ENCODE data around the gene TNFSF13. TPM values are rescaled to one million over a fixed set of nuclear protein-coding genes. Genes with fewer than 3 reads are reported as not detected.

TNFSF13 gene
- total and polyA plus RNA-seq, 2 donors (not counting 1 experiment from before 2014, with no cell fraction given), result 14.7 to 20.2 TPM

GRCh38 chr17:7508846-7509245 is 49.7 kb upstream of the TNFSF13 start:
- no peaks in the 10 kb centered on the region for H3K4me1 ChIP-seq (ENCODE audit: control insufficient read depth in 2 of 2, insufficient read depth in 2 of 2, low read length in 2 of 2)
- DNase-seq, result no peak
- peaks cover 11 to 80% of the 10 kb centered on the region in 2 experiments for H3K36me3 ChIP-seq (replicated peaks in 1 of 2; ENCODE audit: control extremely low read depth in 1 of 2, control insufficient read depth in 1 of 2, extremely low read depth in 1 of 2, insufficient read depth in 2 of 2, low read length in 1 of 2)
- H3K4me2 ChIP-seq (replicated peaks; ENCODE audit: low read depth, low read length, poor library complexity, severe bottlenecking), result no peak overlapping the region
- H2AFZ ChIP-seq (ENCODE audit: insufficient read depth, low read depth, low read length, poor library complexity, severe bottlenecking), result no peak overlapping the region
- H3K27me3 Mint-ChIP-seq, result no peaks in the 10 kb centered on the region
- CTCF ChIA-PET, result interaction anchor here (2.1 to 4.0 kb wide), 3 partner anchors 52 to 153 kb away, joined by 6 to 25 read pairs (median 6); partner anchors contain the start of gene TMEM102
- no peaks in the 10 kb centered on the region for H4K20me1 ChIP-seq (ENCODE audit: control insufficient read depth, insufficient read depth, low read length, poor library complexity, severe bottlenecking)
- H3K27ac ChIP-seq (ENCODE audit: low read length in 2 of 2), result no peak overlapping the region
- H3K9me3 Mint-ChIP-seq (ENCODE audit: insufficient read depth), result no peaks in the 10 kb centered on the region
- no peak for ATAC-seq (ENCODE audit: low read depth)
- 99% methylated on average over 7 of the region's 9 CpGs for WGBS (ENCODE audit: insufficient coverage)
- no peak overlapping the region for H3K9ac ChIP-seq (ENCODE audit: low read length)
- H3K27me3 ChIP-seq (replicated peaks in 1 of 4; ENCODE audit: control extremely low read depth in 1 of 4, control insufficient read depth in 3 of 4, insufficient read depth in 4 of 4, low read length in 3 of 4), result no peaks in the 10 kb centered on the region
- H3K27ac Mint-ChIP-seq, result no peak overlapping the region
- H3K4me1 Mint-ChIP-seq, result no peaks in the 10 kb centered on the region
- H3K4me3 ChIP-seq (ENCODE audit: control extremely low read depth in 1 of 5, extremely low read depth in 1 of 5, insufficient read depth in 1 of 5, low read depth in 2 of 5, low read length in 4 of 5), result no peak overlapping the region
- no peaks in the 10 kb centered on the region for H3K9me3 ChIP-seq (ENCODE audit: control extremely low read depth in 1 of 3, control insufficient read depth in 2 of 3, insufficient read depth in 1 of 3, low read length in 2 of 3)
- H3K4me3 Mint-ChIP-seq, result no peak overlapping the region
- POLR2A ChIA-PET, result interaction anchor here (0.5 to 0.6 kb wide), 2 partner anchors 39 to 44 kb away, joined by 3 to 9 read pairs; no protein-coding TSS in a partner anchor
- H3K79me2 ChIP-seq (ENCODE audit: control insufficient read depth, insufficient read depth, low read length), result no peaks in the 10 kb centered on the region
- intact Hi-C loops (cut with micrococcal nuclease), result no loop called here
- TF ChIP-seq EZH2 (IDR thresholded peaks at IDR 0.05; ENCODE audit: borderline replicate concordance, insufficient read depth, low read depth, low read length, poor library complexity, severe bottlenecking) (no peak), CTCF (IDR thresholded peaks at IDR 0.05) (no peak)

GRCh38 chr17:7509937-7510336 is 48.6 kb upstream of the TNFSF13 start:
- peaks cover 11 to 74% of the 10 kb centered on the region in 2 experiments for H3K36me3 ChIP-seq (replicated peaks in 1 of 2; ENCODE audit: control extremely low read depth in 1 of 2, control insufficient read depth in 1 of 2, extremely low read depth in 1 of 2, insufficient read depth in 2 of 2, low read length in 1 of 2)
- Mint-ChIP-seq H3K4me1 (no peaks in the 10 kb centered on the region), H3K27me3 (no peaks in the 10 kb centered on the region), H3K27ac (no peak overlapping the region), H3K9me3 (ENCODE audit: insufficient read depth) (no peaks in the 10 kb centered on the region), H3K4me3 (no peak overlapping the region)
- ChIA-PET CTCF (interaction anchor here (2.5 to 4.0 kb wide), 2 partner anchors 51 to 74 kb away, joined by 6 to 25 read pairs; partner anchors contain the start of gene TMEM102), POLR2A (interaction anchor here (0.6 kb wide), 1 partner anchor 71 kb away, joined by 3 read pairs; no protein-coding TSS in a partner anchor)
- no peak overlapping the region for H2AFZ ChIP-seq (ENCODE audit: insufficient read depth, low read depth, low read length, poor library complexity, severe bottlenecking)
- TF ChIP-seq CTCF (IDR thresholded peaks at IDR 0.05) (no peak), EZH2 (IDR thresholded peaks at IDR 0.05; ENCODE audit: borderline replicate concordance, insufficient read depth, low read depth, low read length, poor library complexity, severe bottlenecking) (no peak)
- no peaks in the 10 kb centered on the region for H4K20me1 ChIP-seq (ENCODE audit: control insufficient read depth, insufficient read depth, low read length, poor library complexity, severe bottlenecking)
- no peak overlapping the region for H3K4me3 ChIP-seq (ENCODE audit: control extremely low read depth in 1 of 5, extremely low read depth in 1 of 5, insufficient read depth in 1 of 5, low read depth in 2 of 5, low read length in 4 of 5)
- intact Hi-C loops (cut with micrococcal nuclease), result no loop called here
- H3K4me2 ChIP-seq (replicated peaks; ENCODE audit: low read depth, low read length, poor library complexity, severe bottlenecking), result no peak overlapping the region
- no peaks in the 10 kb centered on the region for H3K4me1 ChIP-seq (ENCODE audit: control insufficient read depth in 2 of 2, insufficient read depth in 2 of 2, low read length in 2 of 2)
- H3K27me3 ChIP-seq (replicated peaks in 1 of 4; ENCODE audit: control extremely low read depth in 1 of 4, control insufficient read depth in 3 of 4, insufficient read depth in 4 of 4, low read length in 3 of 4), result no peaks in the 10 kb centered on the region
- no peak for ATAC-seq (ENCODE audit: low read depth)
- H3K9me3 ChIP-seq (ENCODE audit: control extremely low read depth in 1 of 3, control insufficient read depth in 2 of 3, insufficient read depth in 1 of 3, low read length in 2 of 3), result no peaks in the 10 kb centered on the region
- H3K27ac ChIP-seq (ENCODE audit: low read length in 2 of 2), result no peak overlapping the region
- WGBS (ENCODE audit: insufficient coverage), result 90% methylated on average over 2 of the region's 5 CpGs
- no peaks in the 10 kb centered on the region for H3K79me2 ChIP-seq (ENCODE audit: control insufficient read depth, insufficient read depth, low read length)
- no peak overlapping the region for H3K9ac ChIP-seq (ENCODE audit: low read length)
- no peak for DNase-seq
